Chondrocyte (in vitro differentiated cells): ENCODE data around the gene CAB39. TPM values are rescaled to one million over a fixed set of nuclear protein-coding genes. Genes with fewer than 3 reads are reported as not detected.

ENCODE experiments used
- DNase-seq: peaks from one replicate; pipeline ENCODE4 v3.0.0; 2021; ENCODE audit warnings: mixed read lengths, low spot score
- H3K27ac Mint-ChIP-seq: one replicate; pipeline ENCODE4 v1.8.0; 2021; ENCODE audit warnings: mild to moderate bottlenecking, moderate library complexity, mixed read lengths; ENCODE audit not compliant: unreplicated experiment
- H3K27me3 Mint-ChIP-seq: 2 replicates; pipeline ENCODE4 v1.8.0; 2021; ENCODE audit warnings: low read depth, mixed read lengths
- H3K36me3 Mint-ChIP-seq: 2 replicates; pipeline ENCODE4 v1.8.0; 2021; ENCODE audit warnings: low read depth, mixed read lengths
- H3K4me1 Mint-ChIP-seq: 2 replicates; pipeline ENCODE4 v1.8.0; 2021; ENCODE audit warnings: low read depth, mild to moderate bottlenecking, mixed read lengths
- H3K4me3 Mint-ChIP-seq: one replicate; pipeline ENCODE4 v1.8.0; 2021; ENCODE audit warnings: mild to moderate bottlenecking, moderate library complexity, mixed read lengths; ENCODE audit not compliant: unreplicated experiment
- H3K9me3 Mint-ChIP-seq: 2 replicates; pipeline ENCODE4 v1.8.0; 2021; ENCODE audit warnings: low read depth, mixed read lengths
- total RNA-seq: library from RNA; stranded (reverse); gene quantifications from 3 replicates; pipeline ENCODE4 v1.2.1, GENCODE V29; 2021
- TF ChIP-seq, protein P1 (sequence below): fragments of 200-600 bp; sonication (generic); IDR thresholded peaks from 2 replicates; pipeline ENCODE4 v1.5.0; 2021; ENCODE audit warnings: antibody characterized with exemption, mild to moderate bottlenecking, moderate library complexity

The CAB39 gene
- total RNA-seq, 1 donor from 2014 or later: 33.4 TPM

DNA sequence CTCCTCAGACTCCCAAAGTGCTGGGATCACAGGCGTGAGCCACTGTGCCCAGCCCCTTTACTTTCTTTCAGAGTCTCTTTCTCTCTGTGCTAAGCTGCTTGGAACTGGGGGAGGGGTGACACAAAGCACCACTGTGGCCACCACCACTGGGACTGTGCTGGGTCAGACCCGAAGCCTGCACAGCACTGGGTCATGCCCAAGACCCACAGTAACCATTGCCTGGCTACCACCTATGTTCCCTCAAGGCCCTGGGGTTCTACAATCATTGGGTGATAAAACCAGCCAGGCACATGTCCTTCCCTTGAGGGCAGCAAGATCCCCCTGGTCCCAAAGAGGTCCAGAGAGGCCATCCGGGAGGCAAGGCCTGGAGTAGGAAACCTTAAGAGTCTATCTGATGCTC is 9.1 kb upstream of the CAB39 start:
- Mint-ChIP-seq H3K27ac (no peak overlapping the region), H3K27me3 (peaks cover 15% of the 10 kb centered on the region), H3K36me3 (peaks cover 3% of the 10 kb centered on the region), H3K4me1 (no peaks in the 10 kb centered on the region), H3K4me3 (no peak overlapping the region), H3K9me3 (peaks cover 10% of the 10 kb centered on the region)
- DNase-seq: no peak
- TF ChIP-seq, protein P1, sequence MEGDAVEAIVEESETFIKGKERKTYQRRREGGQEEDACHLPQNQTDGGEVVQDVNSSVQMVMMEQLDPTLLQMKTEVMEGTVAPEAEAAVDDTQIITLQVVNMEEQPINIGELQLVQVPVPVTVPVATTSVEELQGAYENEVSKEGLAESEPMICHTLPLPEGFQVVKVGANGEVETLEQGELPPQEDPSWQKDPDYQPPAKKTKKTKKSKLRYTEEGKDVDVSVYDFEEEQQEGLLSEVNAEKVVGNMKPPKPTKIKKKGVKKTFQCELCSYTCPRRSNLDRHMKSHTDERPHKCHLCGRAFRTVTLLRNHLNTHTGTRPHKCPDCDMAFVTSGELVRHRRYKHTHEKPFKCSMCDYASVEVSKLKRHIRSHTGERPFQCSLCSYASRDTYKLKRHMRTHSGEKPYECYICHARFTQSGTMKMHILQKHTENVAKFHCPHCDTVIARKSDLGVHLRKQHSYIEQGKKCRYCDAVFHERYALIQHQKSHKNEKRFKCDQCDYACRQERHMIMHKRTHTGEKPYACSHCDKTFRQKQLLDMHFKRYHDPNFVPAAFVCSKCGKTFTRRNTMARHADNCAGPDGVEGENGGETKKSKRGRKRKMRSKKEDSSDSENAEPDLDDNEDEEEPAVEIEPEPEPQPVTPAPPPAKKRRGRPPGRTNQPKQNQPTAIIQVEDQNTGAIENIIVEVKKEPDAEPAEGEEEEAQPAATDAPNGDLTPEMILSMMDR: no peak

DNA sequence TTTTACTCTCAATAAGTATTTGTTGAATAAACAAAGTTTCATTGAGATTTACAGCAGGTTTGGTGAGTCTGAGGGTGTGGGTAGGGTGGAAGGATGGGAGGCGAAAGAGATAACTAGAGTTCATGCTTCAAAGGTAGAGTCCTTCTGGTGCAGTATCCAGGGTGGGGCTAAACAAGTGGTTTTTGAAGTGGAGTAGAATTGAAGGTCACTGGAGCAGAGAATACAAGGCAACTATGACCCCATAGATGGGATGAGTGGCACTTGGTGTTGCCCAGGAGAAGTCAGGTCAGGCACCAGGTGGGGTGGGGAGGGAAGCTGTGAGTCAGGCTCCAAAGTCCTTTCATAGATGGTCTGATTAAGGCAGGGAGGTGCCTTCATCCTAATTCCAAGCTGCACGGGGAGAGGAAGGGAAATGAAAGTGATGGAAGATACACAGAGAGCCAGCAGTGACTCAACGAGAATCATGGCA is 6.6 kb upstream of the CAB39 start:
- TF ChIP-seq, protein P1: no peak
- H3K4me1 Mint-ChIP-seq: no peaks in the 10 kb centered on the region
- H3K27me3 Mint-ChIP-seq: peaks cover 8% of the 10 kb centered on the region
- no peak overlapping the region for H3K27ac Mint-ChIP-seq
- peaks cover 10% of the 10 kb centered on the region for H3K9me3 Mint-ChIP-seq
- no peak overlapping the region for H3K4me3 Mint-ChIP-seq
- H3K36me3 Mint-ChIP-seq: peaks cover 3% of the 10 kb centered on the region
- no peak for DNase-seq

DNA sequence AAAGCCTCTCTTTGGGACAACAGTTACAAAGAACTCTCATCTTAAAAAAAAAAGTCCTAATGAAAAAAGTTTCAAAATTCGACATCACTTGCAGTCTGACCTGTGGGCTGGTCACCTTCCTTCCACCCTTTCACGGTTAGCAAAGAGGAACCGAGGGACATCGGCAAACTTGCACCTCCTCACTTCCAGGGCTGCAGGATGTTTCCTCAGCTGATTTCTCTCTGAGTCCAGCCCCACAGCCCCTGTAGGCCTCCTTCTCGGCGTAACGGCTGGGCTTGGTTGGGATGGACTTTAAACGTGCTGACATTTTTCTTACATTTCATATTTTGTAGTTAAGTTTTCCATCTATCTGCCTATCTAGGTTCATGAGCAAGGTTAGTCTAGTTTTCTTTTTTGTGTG is 5.7 kb upstream of the CAB39 start:
- Mint-ChIP-seq H3K27ac (no peak overlapping the region), H3K27me3 (peaks cover 6% of the 10 kb centered on the region), H3K4me1 (peaks cover under 1% of the 10 kb centered on the region), H3K36me3 (peaks cover 3% of the 10 kb centered on the region), H3K4me3 (no peak overlapping the region), H3K9me3 (peaks cover 7% of the 10 kb centered on the region)
- TF ChIP-seq, protein P1: no peak
- DNase-seq: no peak

DNA sequence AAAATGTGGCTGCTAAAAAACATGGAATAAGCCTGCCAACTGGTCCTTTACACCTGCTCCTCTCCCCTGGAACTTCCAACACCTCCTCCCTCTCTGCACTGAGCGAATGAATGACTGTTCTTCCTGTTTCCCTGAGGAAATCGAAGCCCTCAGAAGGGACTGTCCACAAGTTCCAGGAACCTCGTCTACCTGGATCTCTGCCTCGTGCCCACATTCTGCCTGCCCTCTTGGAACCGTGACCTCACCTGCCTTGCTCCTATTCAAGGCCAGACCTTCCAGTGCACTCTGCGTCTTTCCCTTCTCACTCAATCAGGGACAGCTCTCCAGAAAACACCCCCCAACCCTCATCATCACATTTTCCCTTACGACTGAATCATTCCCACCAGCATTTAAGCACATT is 4.4 kb upstream of the CAB39 start:
- H3K27ac Mint-ChIP-seq: no peak overlapping the region
- DNase-seq: no peak
- peaks cover 6% of the 10 kb centered on the region for H3K27me3 Mint-ChIP-seq
- H3K9me3 Mint-ChIP-seq: no peaks in the 10 kb centered on the region
- H3K4me1 Mint-ChIP-seq: peaks cover 6% of the 10 kb centered on the region
- no peaks in the 10 kb centered on the region for H3K36me3 Mint-ChIP-seq
- no peak overlapping the region for H3K4me3 Mint-ChIP-seq
- TF ChIP-seq, protein P1: no peak

DNA sequence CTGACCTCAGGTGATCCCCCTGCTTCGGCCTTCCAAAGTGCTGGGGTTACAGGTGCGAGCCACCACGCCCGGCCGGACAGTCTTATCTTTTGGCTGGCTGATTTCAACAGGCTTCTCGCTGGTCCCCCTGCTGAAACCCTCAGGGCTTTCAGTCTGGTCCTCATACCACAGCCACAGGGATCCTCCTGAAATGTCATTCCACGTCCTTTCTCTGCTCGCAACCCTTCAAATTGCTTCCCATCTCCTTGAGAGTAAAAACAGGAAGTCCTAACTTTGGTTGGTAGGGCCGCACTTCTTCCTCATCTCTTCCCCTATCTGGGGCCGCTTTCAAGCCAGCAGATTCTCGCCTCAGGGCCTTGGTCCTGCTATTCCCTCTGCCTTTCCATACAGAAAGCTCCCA is 1.4 kb upstream of the CAB39 start:
- Mint-ChIP-seq H3K4me3 (no peak overlapping the region), H3K36me3 (no peaks in the 10 kb centered on the region), H3K27ac (no peak overlapping the region), H3K27me3 (peaks cover 6% of the 10 kb centered on the region), H3K9me3 (no peaks in the 10 kb centered on the region), H3K4me1 (peaks cover 31% of the 10 kb centered on the region)
- TF ChIP-seq, protein P1: no peak
- DNase-seq: no peak
